GM19193 (cell line): ENCODE measurements around the gene RAI1.

Source experiments
- POLR2A ChIP-seq: IDR thresholded peaks from 4 replicates; pipeline ENCODE4 v1.6.1; 2011; ENCODE audit not compliant: insufficient read depth, insufficient read length; ENCODE audit errors: extremely low read depth

Gene RAI1

GRCh38 chr17:17742688-17743390 lies 61.6 kb downstream of the RAI1 start:
- TF ChIP-seq POLR2A, result no peak

DNA sequence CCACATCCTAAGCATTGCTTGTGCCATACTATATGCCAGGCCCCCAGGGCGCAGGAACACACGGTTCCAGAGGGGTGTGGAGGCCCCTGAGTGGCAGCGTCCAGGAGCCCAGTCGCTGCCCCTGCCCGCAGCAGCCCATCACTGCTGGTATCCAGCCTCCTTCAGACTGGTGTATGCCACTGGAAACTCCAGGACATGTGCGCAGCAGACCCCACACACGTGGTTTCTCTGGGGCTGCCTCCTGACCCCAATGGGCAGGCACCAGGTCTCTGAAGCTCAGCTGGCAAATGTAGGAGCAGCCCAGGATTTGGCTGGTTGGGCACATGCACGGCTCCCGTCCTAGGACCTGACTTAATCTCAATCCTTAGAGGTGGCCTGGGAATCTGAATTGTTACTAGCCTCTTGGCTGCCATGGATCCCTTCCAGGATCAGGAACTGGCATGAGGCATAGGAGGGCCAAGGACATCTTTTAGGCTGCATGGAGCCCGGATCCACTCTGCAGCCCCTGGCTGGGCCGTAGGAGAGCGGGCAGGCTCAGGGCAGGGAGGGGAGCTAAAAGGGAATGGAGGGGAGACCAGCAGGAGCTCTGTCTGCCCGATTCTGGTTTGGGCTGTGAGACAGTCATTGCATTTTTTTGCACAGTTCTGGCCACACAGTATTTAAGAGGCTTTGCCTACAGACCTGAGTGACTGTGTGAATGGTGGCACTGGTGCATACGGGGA lies 62.3 kb downstream of the RAI1 start:
- no peak for TF ChIP-seq POLR2A

- TF ChIP-seq POLR2A, result no peak
Measured at GRCh38 chr17:17744116-17744515, 62.9 kb downstream of the RAI1 start.

- TF ChIP-seq POLR2A, result no peak
Measured at GRCh38 chr17:17745476-17746455, 64.5 kb downstream of the RAI1 start.

DNA sequence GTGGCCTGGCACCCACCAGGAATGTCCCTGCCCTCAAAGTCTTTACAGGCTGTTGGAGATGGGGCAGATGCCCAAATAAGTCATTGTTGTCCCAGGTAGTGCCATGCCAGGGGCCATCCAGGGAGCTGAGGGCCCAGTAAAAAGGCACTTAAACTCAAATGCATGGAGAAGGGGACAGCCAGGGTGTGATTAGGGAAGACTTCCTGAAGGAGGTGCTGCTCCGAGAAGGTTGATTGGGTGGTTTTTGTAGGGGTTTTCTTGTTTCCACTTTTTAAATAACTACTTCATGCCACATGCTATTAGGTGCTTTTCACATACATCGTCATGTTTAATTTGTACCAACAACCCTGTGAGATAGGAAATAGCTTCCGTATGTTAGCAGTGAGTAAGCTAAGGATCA lies 66.9 kb downstream of the RAI1 start:
- no peak for TF ChIP-seq POLR2A

DNA sequence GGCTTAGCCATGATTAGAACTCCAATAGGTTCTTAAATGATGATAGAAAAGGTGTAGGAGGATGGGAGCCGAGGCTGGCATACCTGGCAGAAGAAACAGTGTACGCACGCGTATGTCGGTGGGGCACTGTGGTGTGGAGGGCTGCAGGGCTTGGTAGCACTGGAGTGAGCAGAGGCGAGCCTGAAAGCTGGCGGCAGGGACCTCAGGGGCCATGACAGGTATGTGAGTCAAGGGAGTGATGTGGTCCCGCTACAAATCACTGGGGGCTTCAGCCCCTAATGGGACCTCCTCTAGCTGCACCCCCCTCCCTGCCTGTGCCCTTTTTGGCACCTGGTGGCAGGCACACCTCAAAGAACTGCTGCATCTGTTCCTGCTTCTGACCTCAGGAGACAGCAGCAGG lies 67.3 kb downstream of the RAI1 start:
- TF ChIP-seq POLR2A, result no peak

DNA sequence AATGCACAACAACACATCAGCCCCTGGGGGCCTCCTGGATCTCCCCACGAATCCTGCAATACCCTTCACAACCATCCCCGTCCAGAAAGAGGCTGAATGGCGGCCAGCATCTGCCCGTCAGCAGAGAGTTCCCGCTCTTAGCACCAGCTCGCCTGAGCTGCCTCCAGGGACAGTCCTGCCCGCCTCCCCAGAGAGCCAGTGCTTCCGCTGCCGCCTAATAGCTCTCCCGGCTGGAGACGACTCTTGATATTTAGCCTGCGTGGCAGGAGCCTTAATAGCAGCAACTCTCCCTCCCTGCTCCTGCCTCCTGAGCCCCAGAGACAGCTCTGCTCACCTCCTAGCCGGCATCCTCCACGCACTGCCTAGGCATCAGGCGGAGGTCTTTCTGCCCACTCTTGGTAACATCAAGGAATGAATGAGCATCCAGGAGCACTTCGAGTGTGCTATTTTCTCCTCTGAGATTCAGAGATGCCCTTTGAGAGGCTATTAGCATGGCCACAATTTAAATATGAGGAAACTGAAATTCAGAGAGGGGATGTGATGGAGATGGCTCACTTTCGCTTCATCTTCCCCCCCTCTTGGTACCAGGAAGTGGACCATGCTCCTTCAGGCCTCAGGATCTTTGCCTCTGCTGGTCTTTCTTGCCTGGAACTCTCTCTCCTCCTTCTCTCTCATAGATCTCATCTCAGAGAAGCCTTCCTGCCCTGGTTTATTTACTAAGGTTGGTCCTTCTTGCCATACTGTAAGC lies 67.9 kb downstream of the RAI1 start:
- TF ChIP-seq POLR2A, result peak; percentile 30

GRCh38 chr17:17749921-17750320 lies 68.7 kb downstream of the RAI1 start:
- no peak for TF ChIP-seq POLR2A

DNA sequence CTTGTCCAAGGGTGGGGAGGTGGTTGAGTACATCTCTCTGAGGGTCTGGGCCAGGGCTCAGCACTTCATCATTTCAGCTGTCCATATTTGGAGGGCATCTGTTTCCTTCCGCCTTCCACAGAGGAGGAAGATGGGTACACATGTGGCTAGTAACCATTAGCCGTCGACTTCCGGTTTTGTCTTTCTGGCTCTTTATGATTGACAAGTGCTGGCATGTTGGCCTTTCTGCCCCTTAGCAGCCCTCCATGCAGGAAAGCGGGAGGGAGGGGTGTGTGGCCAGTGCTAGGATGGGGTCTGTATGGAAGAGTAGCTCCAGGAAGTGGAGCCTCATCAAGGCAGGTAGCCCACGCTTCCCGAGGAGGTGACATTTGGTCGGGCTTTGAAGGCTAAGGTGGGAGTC lies 69.6 kb downstream of the RAI1 start:
- TF ChIP-seq POLR2A, result peak; percentile 30

GRCh38 chr17:17751489-17752088 lies 70.3 kb downstream of the RAI1 start:
- no peak for TF ChIP-seq POLR2A

- TF ChIP-seq POLR2A, result peak; percentile 72
Measured at GRCh38 chr17:17752089-17752820, 71.0 kb downstream of the RAI1 start.

DNA sequence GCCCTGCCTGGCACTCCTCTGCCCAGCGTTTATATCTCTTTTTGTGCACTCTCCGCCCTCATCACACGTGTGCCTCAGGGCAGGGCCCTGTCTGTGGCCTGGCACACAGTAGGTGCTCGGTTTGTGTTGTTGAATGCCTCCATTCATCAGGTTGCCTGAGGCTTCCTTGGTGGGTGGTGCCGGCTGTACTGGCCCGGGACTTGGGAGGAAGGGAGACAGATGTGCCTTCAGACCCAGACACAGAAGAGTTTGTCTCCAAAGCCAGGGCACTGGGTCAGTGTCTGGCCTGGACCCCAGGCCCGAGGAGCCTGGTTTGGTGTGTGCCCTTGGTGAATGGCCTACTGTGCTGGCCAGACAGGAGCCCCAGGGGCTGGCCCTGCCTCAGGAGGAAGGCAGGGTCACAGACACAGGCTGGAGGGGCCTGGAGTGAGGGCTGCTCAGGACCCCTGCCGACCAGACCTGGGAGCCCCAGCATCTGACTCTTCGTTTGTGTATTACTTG lies 71.6 kb downstream of the RAI1 start:
- TF ChIP-seq POLR2A, result no peak

DNA sequence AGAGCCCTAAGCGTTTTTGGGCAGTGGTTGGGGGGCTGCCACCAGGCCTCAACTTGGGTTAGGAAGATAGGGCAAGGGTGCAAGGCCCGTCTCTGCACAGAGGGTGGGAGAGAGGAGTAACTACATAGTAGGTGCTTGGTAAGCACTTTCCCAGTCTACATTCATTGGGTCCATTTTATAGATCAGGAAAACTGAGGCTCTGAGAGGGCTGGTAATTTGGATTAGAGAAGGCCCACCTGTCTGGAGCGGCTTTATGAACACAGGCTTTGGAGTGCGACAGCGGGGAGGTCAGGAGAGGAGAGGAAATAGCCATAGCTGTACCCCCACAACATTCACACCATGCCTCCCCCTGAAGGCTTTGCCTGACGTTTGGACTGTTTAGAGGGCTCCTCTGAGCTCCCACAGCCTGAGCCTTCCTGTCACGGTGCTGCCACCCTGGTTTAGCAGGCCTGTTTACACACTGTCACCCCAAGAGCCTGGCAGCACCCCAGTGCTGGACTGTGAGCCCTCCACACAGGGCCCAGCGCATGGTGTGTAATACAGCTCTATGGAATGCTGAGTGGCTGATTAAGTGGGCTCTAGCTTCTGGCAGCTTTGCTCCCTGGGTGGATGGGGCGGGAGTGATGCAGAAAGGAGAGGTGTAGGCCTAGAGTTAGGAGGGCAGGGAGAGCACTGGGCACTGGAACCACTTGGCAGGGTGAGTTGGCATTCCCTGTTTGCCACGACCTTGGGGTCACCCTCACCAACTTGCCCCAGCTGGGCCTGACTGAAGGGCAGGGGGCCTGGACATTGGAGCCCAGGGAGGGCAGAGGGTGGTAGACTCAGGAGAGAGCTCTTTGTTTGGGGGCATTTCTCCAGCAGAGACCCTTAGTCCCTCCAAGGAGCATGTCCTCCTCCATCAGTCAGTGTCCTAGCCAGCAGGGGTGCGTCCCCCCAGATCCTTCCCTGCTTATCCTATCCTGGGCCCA lies 73.7 kb downstream of the RAI1 start:
- TF ChIP-seq POLR2A, result no peak

DNA sequence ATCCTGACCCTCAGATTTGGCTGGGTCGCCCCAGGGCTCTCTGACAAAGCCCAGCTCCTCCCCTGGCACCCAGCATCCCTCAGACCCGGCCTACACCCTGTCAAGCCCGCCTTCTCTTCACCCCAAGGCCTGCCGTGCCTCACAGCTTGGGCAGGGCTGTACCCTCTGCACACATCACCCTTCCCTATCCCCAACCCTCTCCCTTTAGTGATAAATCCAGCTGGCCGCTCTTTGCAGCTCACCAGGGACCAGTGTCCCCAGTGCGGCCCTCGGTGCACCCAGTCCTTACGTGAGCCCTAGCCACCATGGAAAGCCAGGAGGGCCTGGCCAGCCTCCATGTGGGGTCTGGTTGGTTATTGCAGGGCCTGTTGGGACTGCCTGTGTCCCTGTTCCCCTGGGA lies 74.5 kb downstream of the RAI1 start:
- no peak for TF ChIP-seq POLR2A
